ENCODE results near the gene CUL3. TPM values are rescaled to one million over a fixed set of nuclear protein-coding genes. Genes with fewer than 3 reads are reported as not detected.

The CUL3 gene
- total and polyA plus RNA-seq, 7 donors, result 59.3 to 85.3 (median 65.6) TPM

DNA sequence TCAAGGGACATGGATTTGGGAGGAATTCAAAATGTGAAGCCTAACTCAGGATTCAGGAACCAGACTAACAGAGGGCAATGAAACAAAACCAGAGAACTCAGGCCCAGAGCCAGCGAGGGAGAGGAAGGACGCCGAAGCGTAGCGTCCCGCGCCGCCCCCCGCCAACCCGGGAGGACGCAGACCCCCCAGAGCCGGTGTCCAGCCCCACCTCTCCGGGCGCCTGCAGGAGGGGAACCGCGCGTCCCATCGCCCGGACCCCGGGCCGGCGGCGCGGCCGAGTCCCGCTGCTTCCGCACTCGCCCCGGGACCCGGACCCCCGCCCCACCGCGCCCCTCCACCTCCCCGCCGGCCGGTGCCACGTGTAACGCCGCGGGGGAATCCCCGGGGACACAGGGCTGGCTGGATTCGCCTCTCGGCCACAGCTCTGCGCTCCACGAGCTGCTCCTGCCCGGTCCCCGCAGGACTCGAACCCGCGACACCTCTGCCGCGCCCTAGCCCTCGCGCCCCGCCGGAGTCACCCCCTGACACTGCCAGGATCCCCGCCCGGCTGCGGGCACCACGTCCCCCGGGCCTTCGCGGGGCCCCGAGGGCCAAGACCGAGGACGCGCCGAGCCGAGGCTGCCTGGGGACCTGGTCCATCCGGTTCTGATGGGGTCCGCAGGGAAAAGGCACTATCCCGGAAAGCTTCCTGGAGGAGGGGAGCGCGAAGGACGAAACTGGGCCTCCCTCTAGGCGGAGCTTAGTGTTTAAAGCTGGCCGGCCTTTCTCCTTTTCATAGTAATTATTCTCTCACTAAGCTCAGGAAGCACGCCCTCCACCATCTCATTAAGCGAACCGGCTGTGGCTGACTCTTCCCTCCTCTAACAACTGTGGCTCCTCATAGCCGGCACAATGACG, 142.8 kb downstream of the CUL3 start:
- TF ChIP-seq, protein P1, sequence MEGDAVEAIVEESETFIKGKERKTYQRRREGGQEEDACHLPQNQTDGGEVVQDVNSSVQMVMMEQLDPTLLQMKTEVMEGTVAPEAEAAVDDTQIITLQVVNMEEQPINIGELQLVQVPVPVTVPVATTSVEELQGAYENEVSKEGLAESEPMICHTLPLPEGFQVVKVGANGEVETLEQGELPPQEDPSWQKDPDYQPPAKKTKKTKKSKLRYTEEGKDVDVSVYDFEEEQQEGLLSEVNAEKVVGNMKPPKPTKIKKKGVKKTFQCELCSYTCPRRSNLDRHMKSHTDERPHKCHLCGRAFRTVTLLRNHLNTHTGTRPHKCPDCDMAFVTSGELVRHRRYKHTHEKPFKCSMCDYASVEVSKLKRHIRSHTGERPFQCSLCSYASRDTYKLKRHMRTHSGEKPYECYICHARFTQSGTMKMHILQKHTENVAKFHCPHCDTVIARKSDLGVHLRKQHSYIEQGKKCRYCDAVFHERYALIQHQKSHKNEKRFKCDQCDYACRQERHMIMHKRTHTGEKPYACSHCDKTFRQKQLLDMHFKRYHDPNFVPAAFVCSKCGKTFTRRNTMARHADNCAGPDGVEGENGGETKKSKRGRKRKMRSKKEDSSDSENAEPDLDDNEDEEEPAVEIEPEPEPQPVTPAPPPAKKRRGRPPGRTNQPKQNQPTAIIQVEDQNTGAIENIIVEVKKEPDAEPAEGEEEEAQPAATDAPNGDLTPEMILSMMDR (IDR thresholded peaks at IDR 0.05), result no peak
- TF ChIP-seq POLR2AphosphoS5 (IDR thresholded peaks at IDR 0.05) (no peak), POLR2A (IDR thresholded peaks at IDR 0.05) (no peak), EP300 (IDR thresholded peaks at IDR 0.05) (no peak)
- 2 to 7% methylated on average over 82 of the region's 82 CpGs for WGBS, 2 donors
- no peak for DNase-seq
- no peaks in the 10 kb centered on the region for H3K9me3 ChIP-seq
- H3K4me3 ChIP-seq, result peak overlapping the region in 3 of 4 donors; percentile 39 to 56 (median 52)
- H3K27me3 ChIP-seq, result peaks cover 6 to 26% (median 16%) of the 10 kb centered on the region in 3 donors
- peaks cover 0 to 11% (median 5%) of the 10 kb centered on the region in 4 donors for H3K4me1 ChIP-seq
- H3K27ac ChIP-seq, result no peak overlapping the region
- intact Hi-C loops (cut with DNase I), result no loop called here
- H3K36me3 ChIP-seq, result no peaks in the 10 kb centered on the region

DNA sequence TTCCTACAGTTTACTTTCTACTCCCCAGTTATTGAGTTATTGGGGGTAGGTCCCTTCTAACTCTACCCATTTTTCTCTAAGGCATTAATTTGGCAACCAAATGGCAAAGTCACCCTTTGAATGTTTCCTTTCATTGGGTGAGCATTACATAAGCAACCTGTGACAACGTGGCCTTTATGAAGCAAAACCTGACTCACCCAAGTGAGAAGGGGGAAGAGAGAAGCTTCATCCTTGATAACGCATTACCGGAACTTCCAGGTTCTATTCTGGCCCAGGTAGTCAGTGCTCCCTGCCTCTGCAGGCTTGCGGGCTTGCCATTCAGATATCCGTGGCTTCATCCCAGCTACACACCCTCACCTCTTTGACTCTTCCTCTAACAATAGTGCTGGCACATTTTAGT, 144.2 kb downstream of the CUL3 start:
- no peaks in the 10 kb centered on the region for H3K9me3 ChIP-seq
- TF ChIP-seq, protein P1 (IDR thresholded peaks at IDR 0.05), result no peak
- no peak for TF ChIP-seq POLR2A (IDR thresholded peaks at IDR 0.05)
- TF ChIP-seq EP300 (IDR thresholded peaks at IDR 0.05), result no peak
- TF ChIP-seq POLR2AphosphoS5 (IDR thresholded peaks at IDR 0.05), result no peak
- H3K4me1 ChIP-seq, result peaks cover 0 to 11% (median 5%) of the 10 kb centered on the region in 4 donors
- H3K4me3 ChIP-seq, result no peak overlapping the region
- 73 to 77% methylated on average over 5 of the region's 5 CpGs for WGBS, 2 donors
- H3K27ac ChIP-seq, result no peak overlapping the region
- H3K36me3 ChIP-seq, result no peaks in the 10 kb centered on the region
- no peak for DNase-seq
- peaks cover 6 to 26% (median 16%) of the 10 kb centered on the region in 3 donors for H3K27me3 ChIP-seq
- intact Hi-C loops (cut with DNase I), result no loop called here

DNA sequence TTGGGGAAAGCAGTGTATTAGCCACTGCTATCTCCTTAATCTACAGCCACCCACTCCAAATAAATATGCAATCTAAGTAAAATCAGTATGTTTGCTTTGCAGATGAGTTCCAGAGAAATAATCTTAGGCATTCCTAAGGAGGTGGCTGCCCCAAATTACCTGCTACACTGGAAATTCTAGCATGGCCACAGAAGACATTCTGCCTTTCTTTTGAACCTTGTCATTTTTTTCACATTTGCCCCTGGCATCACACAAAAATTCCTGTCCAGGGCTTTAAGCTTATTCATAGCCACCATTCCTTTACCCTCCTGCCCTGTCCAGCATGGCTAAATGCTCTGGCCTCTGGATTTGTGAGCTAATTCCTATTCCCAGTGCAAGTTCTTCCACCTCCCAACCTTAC, 146.4 kb downstream of the CUL3 start:
- peaks cover 6 to 18% (median 11%) of the 10 kb centered on the region in 3 donors for H3K27me3 ChIP-seq
- intact Hi-C loops (cut with DNase I), result no loop called here
- H3K4me3 ChIP-seq, result no peak overlapping the region
- DNase-seq, result no peak
- H3K27ac ChIP-seq, result no peak overlapping the region
- no peak for TF ChIP-seq POLR2AphosphoS5 (IDR thresholded peaks at IDR 0.05)
- TF ChIP-seq EP300 (IDR thresholded peaks at IDR 0.05), result no peak
- TF ChIP-seq POLR2A (IDR thresholded peaks at IDR 0.05), result no peak
- peaks cover 0 to 11% (median 5%) of the 10 kb centered on the region in 4 donors for H3K4me1 ChIP-seq
- no peaks in the 10 kb centered on the region for H3K9me3 ChIP-seq
- H3K36me3 ChIP-seq, result no peaks in the 10 kb centered on the region

DNA sequence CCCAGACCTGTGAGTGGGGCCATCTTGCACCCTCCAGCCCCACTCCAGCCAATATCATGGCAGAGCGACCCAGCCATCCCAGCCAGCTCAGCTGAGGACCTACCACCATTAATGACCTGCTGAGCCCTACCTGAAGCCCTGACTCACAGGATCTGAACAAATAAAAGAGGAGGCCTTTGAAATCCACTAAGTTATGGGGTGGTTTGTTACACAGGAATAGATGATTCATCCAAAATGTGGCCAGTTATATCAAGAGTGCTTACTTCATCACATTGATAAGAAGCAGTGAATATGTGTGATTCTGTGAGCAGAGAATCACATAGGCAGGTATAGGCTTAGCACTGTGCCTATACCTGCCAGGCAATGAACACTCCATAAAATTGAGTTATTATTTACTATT, 148.5 kb downstream of the CUL3 start:
- intact Hi-C loops (cut with DNase I), result no loop called here
- DNase-seq, result no peak
- Histone ChIP-seq H3K9me3 (no peaks in the 10 kb centered on the region), H3K4me3 (no peak overlapping the region), H3K27ac (no peak overlapping the region), H3K4me1 (no peaks in the 10 kb centered on the region), H3K27me3 (no peaks in the 10 kb centered on the region), H3K36me3 (no peaks in the 10 kb centered on the region)
- TF ChIP-seq POLR2A (IDR thresholded peaks at IDR 0.05), result no peak
- no peak for TF ChIP-seq POLR2AphosphoS5 (IDR thresholded peaks at IDR 0.05)
- no peak for TF ChIP-seq EP300 (IDR thresholded peaks at IDR 0.05)
- TF ChIP-seq, protein P1 (IDR thresholded peaks at IDR 0.05), result no peak
- 94 to 100% methylated on average over 1 of the region's 1 CpG for WGBS, 2 donors

DNA sequence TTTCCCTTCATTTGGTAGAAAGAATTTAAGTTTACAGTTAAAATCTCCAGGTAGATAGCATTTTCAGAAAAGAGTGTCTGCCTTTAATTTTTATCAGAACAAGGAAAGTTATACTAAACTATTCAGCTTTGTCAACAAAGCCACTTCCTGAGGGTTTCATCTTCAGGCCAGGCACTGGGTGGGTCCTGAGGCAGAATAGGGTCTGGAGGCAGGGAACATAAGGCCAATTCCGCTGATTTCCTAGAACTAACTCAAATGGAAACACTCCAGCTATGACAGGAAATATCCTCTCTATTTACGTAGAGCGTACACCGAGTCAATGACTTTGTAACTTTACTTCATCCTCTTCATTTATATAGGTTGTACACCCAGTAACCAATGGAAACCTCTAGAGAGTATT, 150.5 kb downstream of the CUL3 start:
- H3K27me3 ChIP-seq, result no peaks in the 10 kb centered on the region
- H3K27ac ChIP-seq, result no peak overlapping the region
- no peak for DNase-seq
- no peak for TF ChIP-seq POLR2AphosphoS5 (IDR thresholded peaks at IDR 0.05)
- TF ChIP-seq, protein P1 (IDR thresholded peaks at IDR 0.05), result no peak
- TF ChIP-seq POLR2A (IDR thresholded peaks at IDR 0.05), result no peak
- TF ChIP-seq EP300 (IDR thresholded peaks at IDR 0.05), result no peak
- no peaks in the 10 kb centered on the region for H3K4me1 ChIP-seq
- no peaks in the 10 kb centered on the region for H3K9me3 ChIP-seq
- intact Hi-C loops (cut with DNase I), result no loop called here
- H3K4me3 ChIP-seq, result no peak overlapping the region
- no peaks in the 10 kb centered on the region for H3K36me3 ChIP-seq
- WGBS, 2 donors, result 73 to 79% methylated on average over 4 of the region's 4 CpGs
